Anterior cingulate cortex (tissue), 58 donors: Measurements from ENCODE around the gene ACTMAP.

Source experiments
- DNase-seq, 58 donors: peaks; one replicate each; lab custom pipeline; 2025; lab: John Stamatoyannopoulos, UW

The ACTMAP gene

DNA sequence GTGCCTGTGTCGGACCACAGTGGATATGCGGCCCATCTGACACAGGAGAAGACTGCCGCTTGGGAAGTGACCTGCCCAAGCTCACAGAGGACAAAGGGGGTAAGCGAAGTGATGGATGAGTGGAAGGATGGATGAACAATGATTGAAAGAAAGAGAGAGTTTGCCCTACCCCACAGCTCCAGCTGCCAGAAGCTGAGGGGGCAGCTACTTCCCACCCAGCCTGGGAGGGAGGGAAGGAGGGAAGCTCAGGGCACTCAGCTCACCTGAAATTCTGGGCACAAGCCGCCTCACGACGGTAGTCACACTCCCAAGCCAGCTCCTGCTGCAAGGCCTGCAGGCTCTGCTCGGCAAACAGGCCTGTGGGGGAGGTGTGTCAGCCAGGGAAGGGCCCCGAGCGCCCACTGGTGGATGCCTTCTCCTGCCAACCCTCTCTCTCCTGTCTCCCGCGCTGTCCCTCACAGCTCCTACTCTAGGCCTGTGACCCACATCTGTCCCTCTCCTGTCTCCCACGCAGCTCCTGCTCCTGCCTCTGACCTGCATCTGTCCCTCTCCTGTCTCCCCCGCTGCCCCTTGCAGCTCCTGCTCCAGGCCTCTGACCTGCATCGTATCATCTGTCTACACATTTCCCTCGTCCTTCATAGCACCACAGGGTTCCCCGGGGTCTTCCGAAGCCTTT is 47.8 kb downstream of the ACTMAP start:
- DNase-seq, result peak in 30 of 58 donors; percentile 6 to 79 (median 34)

DNA sequence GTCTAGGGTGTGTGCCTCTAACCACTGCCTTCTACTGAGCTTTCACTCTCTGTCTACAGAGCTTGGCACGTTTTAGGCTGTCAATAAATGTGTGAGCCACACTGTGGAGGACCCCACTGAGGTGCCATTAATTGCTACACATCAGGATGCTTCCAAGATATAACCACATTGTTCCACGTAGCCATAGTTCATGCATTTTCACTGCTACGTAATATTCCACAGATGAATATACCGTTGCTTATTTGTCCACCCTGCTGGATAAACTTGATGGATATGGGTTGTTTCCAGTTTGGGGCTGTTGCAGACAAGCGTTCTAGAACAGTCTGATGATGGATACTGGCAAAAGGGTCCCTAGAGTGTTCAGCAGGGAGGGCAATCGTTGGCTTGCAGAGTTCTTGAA is 48.5 kb downstream of the ACTMAP start:
- no peak for DNase-seq

- DNase-seq, result no peak
Measured at GRCh38 chr19:40700083-40700482, 50.2 kb downstream of the ACTMAP start.

DNA sequence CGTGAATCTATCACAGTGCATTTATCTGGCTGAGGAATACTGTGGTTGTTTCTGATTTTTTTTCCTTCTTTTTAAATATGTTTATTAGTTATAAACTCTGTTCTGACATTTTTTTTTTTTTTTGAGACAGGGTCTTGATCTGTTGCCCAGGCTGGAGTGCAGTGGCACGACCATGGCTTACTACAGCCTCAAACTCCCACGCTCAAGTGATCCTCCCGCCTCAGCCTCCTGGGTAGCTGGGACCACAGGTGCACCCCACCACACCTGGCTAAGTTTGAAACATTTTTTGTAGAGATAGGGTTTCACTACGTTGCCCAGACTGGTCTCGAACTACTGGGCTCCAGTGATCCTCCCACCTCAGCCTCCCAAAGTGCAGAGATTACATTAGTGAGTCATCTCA is 53.3 kb downstream of the ACTMAP start:
- DNase-seq, result no peak

GRCh38 chr19:40695881-40696280 is 54.4 kb downstream of the ACTMAP start:
- DNase-seq, result no peak

DNA sequence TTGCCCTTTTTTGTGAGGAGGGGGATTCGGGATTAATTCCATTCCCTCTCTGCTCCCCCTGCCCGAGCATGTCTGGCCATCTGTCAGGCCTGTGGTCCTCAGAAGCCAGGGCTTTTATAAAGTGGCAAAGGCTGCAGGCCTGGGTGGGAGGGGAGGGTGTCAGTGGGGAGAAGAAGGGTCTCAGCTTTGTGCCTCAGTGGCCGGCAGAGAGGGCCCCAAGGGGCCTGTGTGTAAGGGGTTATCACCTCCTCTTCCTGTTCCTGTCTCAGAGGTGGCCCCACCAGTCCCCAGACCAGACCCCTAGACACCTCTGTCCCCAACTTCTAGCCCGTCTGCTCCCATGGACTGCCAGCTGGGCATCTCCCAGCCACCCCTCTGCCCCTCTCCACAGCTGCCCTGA is 56.4 kb downstream of the ACTMAP start:
- DNase-seq, result no peak

- no peak for DNase-seq
Measured at GRCh38 chr19:40693150-40693788, 57.0 kb downstream of the ACTMAP start.

DNA sequence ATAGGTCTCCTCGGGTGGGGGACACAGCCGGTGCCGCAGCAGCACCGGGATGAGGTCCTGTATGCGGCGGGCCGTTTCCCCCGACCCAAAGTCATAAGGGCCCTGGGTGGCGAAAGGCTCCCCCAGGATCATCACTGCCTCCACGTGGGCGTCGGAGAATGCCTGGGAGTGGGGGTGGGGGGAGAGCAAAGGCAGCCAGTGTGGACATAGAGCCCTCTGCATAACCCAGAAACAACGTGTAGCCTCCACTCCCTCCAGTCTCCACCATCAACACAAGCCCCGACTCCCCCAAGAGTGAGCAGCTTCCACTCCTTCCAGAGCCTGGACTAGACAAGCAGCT is 58.1 kb downstream of the ACTMAP start:
- DNase-seq, result no peak

- DNase-seq, result peak in 5 of 58 donors; percentile 10 to 50 (median 36)
Measured at GRCh38 chr19:40691421-40692211, 58.7 kb downstream of the ACTMAP start.
